Measurements from ENCODE around the gene PIK3R1. TPM values are rescaled to one million over a fixed set of nuclear protein-coding genes. Genes with fewer than 3 reads are reported as not detected.

The PIK3R1 gene
- total RNA-seq, 1 donor from 2014 or later, result 80.4 TPM

DNA sequence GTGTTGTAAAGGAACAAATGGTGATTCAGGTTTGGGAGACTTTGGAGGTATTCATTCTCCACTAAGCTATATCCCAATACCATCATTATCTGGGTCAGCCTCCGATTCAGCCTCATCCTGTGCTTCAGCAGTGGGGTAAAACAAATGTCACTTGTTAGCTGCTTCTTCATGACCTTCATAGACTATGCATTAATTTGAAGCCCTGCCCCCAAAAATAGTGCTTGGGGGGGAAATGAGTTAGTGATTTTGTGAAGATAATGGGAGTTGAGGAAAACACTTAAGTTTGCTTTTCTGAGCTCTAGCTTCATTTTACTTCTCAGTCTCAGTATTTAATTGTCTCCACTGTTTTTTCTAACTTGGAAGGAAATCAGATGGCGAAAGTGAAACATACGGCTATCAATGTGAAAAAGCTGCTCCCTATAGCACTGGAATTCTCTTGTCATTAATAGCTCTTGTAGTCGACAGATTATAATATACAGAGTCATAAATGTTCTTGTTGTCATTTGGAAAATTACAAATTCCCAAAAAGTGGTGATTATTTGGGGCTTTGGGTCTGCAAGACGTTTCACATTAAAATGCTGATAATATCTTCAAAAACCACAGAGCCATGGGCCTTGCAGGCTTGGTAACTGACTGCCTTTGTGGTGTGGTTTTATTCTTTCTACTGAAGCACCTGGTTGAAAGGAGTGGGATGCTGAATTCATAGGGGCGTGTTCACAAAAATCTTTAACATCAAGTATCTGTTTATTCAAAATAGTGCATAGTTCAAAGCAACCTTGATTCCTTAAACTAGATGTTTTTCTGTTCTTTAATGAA, 40.0 kb downstream of the PIK3R1 start:
- Mint-ChIP-seq H3K9me3 (no peaks in the 10 kb centered on the region), H3K4me3 (no peak overlapping the region), H3K27ac (peak overlapping the region; percentile 26), H3K4me1 (peaks cover 69% of the 10 kb centered on the region), H3K36me3 (no peaks in the 10 kb centered on the region), H3K27me3 (ENCODE audit: low read depth) (no peaks in the 10 kb centered on the region)
- DNase-seq (ENCODE audit: low spot score in 2 of 2, unreplicated experiment in 2 of 2), result no peak
- TF ChIP-seq, protein P1, sequence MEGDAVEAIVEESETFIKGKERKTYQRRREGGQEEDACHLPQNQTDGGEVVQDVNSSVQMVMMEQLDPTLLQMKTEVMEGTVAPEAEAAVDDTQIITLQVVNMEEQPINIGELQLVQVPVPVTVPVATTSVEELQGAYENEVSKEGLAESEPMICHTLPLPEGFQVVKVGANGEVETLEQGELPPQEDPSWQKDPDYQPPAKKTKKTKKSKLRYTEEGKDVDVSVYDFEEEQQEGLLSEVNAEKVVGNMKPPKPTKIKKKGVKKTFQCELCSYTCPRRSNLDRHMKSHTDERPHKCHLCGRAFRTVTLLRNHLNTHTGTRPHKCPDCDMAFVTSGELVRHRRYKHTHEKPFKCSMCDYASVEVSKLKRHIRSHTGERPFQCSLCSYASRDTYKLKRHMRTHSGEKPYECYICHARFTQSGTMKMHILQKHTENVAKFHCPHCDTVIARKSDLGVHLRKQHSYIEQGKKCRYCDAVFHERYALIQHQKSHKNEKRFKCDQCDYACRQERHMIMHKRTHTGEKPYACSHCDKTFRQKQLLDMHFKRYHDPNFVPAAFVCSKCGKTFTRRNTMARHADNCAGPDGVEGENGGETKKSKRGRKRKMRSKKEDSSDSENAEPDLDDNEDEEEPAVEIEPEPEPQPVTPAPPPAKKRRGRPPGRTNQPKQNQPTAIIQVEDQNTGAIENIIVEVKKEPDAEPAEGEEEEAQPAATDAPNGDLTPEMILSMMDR (IDR thresholded peaks at IDR 0.05; ENCODE audit: unreplicated experiment), result no peak

DNA sequence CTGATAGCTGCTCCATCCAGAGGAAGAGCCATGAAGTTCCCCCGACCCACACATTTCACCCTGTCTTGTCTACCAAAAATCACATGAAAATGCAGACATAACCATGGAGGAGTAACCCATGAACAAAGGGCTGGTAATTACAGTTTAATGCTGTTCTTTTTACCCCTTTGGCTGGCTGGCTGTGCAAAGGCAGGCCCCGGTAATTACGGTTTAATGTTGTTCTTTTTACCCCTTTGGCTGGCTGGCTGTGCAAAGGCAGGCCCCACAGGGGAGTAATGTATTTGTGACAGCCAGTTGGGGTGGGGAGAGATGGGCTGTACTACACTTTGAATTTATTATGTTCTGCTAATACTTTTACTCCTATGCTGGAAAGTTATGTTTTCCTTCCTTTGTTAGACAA, 41.7 kb downstream of the PIK3R1 start:
- no peaks in the 10 kb centered on the region for H3K27me3 Mint-ChIP-seq (ENCODE audit: low read depth)
- H3K4me3 Mint-ChIP-seq, result no peak overlapping the region
- peak overlapping the region; percentile 77 for H3K27ac Mint-ChIP-seq
- H3K4me1 Mint-ChIP-seq, result peaks cover 68% of the 10 kb centered on the region
- no peak for DNase-seq (ENCODE audit: low spot score in 2 of 2, unreplicated experiment in 2 of 2)
- H3K9me3 Mint-ChIP-seq, result no peaks in the 10 kb centered on the region
- TF ChIP-seq, protein P1 (IDR thresholded peaks at IDR 0.05; ENCODE audit: unreplicated experiment), result no peak
- no peaks in the 10 kb centered on the region for H3K36me3 Mint-ChIP-seq

DNA sequence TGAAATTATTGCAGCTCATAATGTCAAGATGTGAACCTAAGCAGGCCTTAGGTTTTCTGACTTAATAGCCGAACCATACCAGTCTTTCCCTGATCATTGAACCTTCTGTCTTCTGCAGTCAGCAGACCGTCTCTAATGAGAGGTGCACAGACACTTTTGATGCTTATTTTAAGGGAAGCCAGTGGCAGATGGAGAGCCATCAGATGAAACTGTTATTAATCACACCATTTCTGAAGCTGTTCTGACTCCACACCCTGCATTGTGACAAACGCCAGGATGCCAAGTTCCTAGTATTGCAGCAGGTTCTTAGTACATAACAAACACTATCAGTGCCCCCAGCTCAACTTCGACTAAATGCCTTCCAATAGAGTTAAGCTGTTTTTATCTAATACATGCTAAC, 43.0 kb downstream of the PIK3R1 start:
- Mint-ChIP-seq H3K27me3 (ENCODE audit: low read depth) (no peaks in the 10 kb centered on the region), H3K9me3 (no peaks in the 10 kb centered on the region), H3K27ac (no peak overlapping the region), H3K36me3 (no peaks in the 10 kb centered on the region), H3K4me3 (no peak overlapping the region), H3K4me1 (peaks cover 67% of the 10 kb centered on the region)
- TF ChIP-seq, protein P1 (IDR thresholded peaks at IDR 0.05; ENCODE audit: unreplicated experiment), result no peak
- DNase-seq (ENCODE audit: low spot score in 2 of 2, unreplicated experiment in 2 of 2), result no peak

DNA sequence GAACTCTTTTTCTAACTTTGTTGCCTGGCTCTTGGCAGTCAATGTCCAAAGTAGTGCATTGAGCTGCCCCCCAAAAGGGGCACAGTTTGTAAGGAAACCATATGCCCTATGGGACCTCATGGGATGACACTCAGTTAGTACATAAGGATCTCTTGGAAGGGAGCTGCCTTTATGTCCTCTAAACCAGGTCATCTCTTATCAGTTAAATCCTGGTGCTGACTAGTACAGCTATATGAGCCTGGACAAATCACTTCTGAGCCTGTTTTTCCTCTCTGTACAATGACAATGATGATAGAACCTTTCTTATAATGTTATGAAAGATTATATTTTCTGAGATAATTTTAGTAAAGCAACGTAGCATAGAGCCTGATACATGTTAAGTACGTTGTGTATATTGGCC, 44.1 kb downstream of the PIK3R1 start:
- Mint-ChIP-seq H3K9me3 (peaks cover 4% of the 10 kb centered on the region), H3K4me3 (no peak overlapping the region), H3K4me1 (peaks cover 67% of the 10 kb centered on the region), H3K36me3 (peaks cover 3% of the 10 kb centered on the region), H3K27ac (no peak overlapping the region), H3K27me3 (ENCODE audit: low read depth) (no peaks in the 10 kb centered on the region)
- DNase-seq (ENCODE audit: low spot score in 2 of 2, unreplicated experiment in 2 of 2), result no peak
- TF ChIP-seq, protein P1 (IDR thresholded peaks at IDR 0.05; ENCODE audit: unreplicated experiment), result no peak

DNA sequence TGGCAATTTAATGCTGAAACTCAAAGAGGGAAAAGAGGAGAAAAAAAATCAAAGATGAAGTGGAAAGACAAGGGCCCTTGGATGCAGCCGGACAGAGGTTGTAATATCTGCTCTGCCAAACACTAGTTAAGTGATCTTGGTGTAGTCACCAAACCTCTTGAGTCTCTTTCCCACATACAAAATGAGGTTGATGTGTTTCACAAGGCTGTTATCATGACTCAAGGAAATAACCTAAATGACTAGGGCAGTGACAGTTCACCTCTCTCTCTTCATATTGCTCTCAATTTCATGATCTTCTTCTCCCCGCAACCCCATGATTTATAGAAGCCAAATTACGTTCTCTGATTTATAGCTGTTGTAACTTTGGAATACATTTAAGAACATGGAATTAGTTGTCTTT, 44.9 kb downstream of the PIK3R1 start:
- H3K27me3 Mint-ChIP-seq (ENCODE audit: low read depth), result no peaks in the 10 kb centered on the region

More for the DNA sequence above, 44.9 kb downstream of the PIK3R1 start:
- no peak for DNase-seq (ENCODE audit: low spot score in 2 of 2, unreplicated experiment in 2 of 2)
- Mint-ChIP-seq H3K4me1 (peaks cover 62% of the 10 kb centered on the region), H3K27ac (no peak overlapping the region), H3K36me3 (peaks cover 6% of the 10 kb centered on the region), H3K9me3 (peaks cover 4% of the 10 kb centered on the region), H3K4me3 (no peak overlapping the region)
- TF ChIP-seq, protein P1 (IDR thresholded peaks at IDR 0.05; ENCODE audit: unreplicated experiment), result no peak

Measured in mesothelial cell of epicardium (in vitro differentiated cells).